OCI-LY1 (cell line): ENCODE measurements around the gene DOCK6.

Experiments used
- H2AFZ ChIP-seq: fragments of 200-600 bp; sonication (generic), shearing (Covaris generic); 2 replicates; pipeline ENCODE4 v1.6.0; 2014; ENCODE audit warnings: antibody characterized with exemption, mild to moderate bottlenecking, low read length
- H3F3A ChIP-seq: fragments of 200-600 bp; sonication (generic), shearing (Covaris generic); 2 replicates; pipeline ENCODE4 v1.6.0; 2014; ENCODE audit warnings: mild to moderate bottlenecking, antibody characterized with exemption, low read length, moderate library complexity; ENCODE audit not compliant: insufficient read depth
- H3K27ac ChIP-seq: fragments of 200-600 bp; sonication (generic); 2 replicates; pipeline ENCODE4 v1.5.1; 2014; ENCODE audit warnings: low read length, mixed run types, mild to moderate bottlenecking, low read depth; ENCODE audit not compliant: poor library complexity, severe bottlenecking
- H3K27me3 ChIP-seq: fragments of 200-600 bp; sonication (generic); 2 replicates; pipeline ENCODE4 v1.6.0; 2014; ENCODE audit warnings: antibody characterized with exemption, mild to moderate bottlenecking, low read length, moderate library complexity; ENCODE audit not compliant: insufficient read depth
- H3K36me3 ChIP-seq: fragments of 200-600 bp; sonication (generic); 2 replicates; pipeline ENCODE4 v1.6.1; 2014; ENCODE audit warnings: mild to moderate bottlenecking, antibody characterized with exemption, low read length, moderate library complexity, mixed read lengths; ENCODE audit not compliant: insufficient read depth
- H3K4me1 ChIP-seq: fragments of 200-600 bp; sonication (generic); 2 replicates; pipeline ENCODE4 v1.5.1; 2014; ENCODE audit warnings: mild to moderate bottlenecking, low read length, moderate library complexity; ENCODE audit not compliant: insufficient read depth, severe bottlenecking
- H3K4me2 ChIP-seq: fragments of 200-600 bp; sonication (generic), shearing (Covaris generic); 2 replicates; pipeline ENCODE4 v1.6.1; 2014; ENCODE audit warnings: low read length
- H3K4me3 ChIP-seq: fragments of 200-600 bp; sonication (generic); 2 replicates; pipeline ENCODE4 v1.5.1; 2014; ENCODE audit warnings: low read length, low read depth, mild to moderate bottlenecking, mixed read lengths; ENCODE audit not compliant: poor library complexity, severe bottlenecking
- H3K79me2 ChIP-seq: fragments of 200-600 bp; shearing (Covaris generic); 2 replicates; pipeline ENCODE4 v1.6.1; 2016; ENCODE audit warnings: mixed run types, low read length, mixed read lengths; ENCODE audit not compliant: insufficient read depth
- H3K9ac ChIP-seq: fragments of 200-600 bp; sonication (generic), shearing (Covaris generic); 2 replicates; pipeline ENCODE4 v1.6.1; 2014; ENCODE audit warnings: mild to moderate bottlenecking, low read length, mixed read lengths
- H3K9me2 ChIP-seq: fragments of 200-600 bp; sonication (generic), shearing (Covaris generic); 2 replicates; pipeline ENCODE4 v1.6.1; 2014; ENCODE audit warnings: low read depth, mild to moderate bottlenecking, low read length, mixed read lengths
- H3K9me3 ChIP-seq: fragments of 200-600 bp; shearing (Covaris generic); 2 replicates; pipeline ENCODE4 v1.6.1; 2014; ENCODE audit warnings: low read length, mixed read lengths
- H4K20me1 ChIP-seq: fragments of 200-600 bp; sonication (generic), shearing (Covaris generic); 2 replicates; pipeline ENCODE4 v1.6.0; 2016; ENCODE audit warnings: mild to moderate bottlenecking, low read length; ENCODE audit not compliant: insufficient read depth
- CTCF ChIP-seq: fragments of 200-600 bp; sonication (generic), shearing (Covaris generic); IDR thresholded peaks from 2 replicates; pipeline ENCODE4 v1.5.1; 2017; ENCODE audit warnings: mild to moderate bottlenecking, antibody characterized with exemption, low read length, moderate library complexity, mixed read lengths
- EZH2 ChIP-seq: fragments of 200-600 bp; sonication (generic), shearing (Covaris generic); IDR thresholded peaks from 2 replicates; pipeline ENCODE4 v1.8.0; 2017; ENCODE audit warnings: borderline replicate concordance, mixed run types, mild to moderate bottlenecking, antibody characterized with exemption, low read length, moderate library complexity, mixed read lengths

The DOCK6 gene

GRCh38 chr19:11204943-11205349 is 57.4 kb downstream of the DOCK6 start:
- TF ChIP-seq CTCF = no peak
- H3F3A ChIP-seq = 0 out of 2 replicates have a peak, but pooled peaks cover 3% of the 10 kb centered on the region
- no peaks in the 10 kb centered on the region for H3K79me2 ChIP-seq
- peak overlapping the region; percentile 87 for H3K27ac ChIP-seq
- H3K4me2 ChIP-seq = no peak overlapping the region; the same call in 1 of the 2 replicates
- H4K20me1 ChIP-seq = no peaks in the 10 kb centered on the region
- no peak overlapping the region for H2AFZ ChIP-seq
- H3K4me3 ChIP-seq = no peak overlapping the region
- H3K4me1 ChIP-seq = peaks cover 48% of the 10 kb centered on the region
- H3K9me3 ChIP-seq = no peaks in the 10 kb centered on the region
- peak overlapping the region; percentile 30; the same call in 1 of the 2 replicates for H3K9ac ChIP-seq
- H3K9me2 ChIP-seq = no peaks in the 10 kb centered on the region
- H3K27me3 ChIP-seq = no peaks in the 10 kb centered on the region
- H3K36me3 ChIP-seq = no peaks in the 10 kb centered on the region

GRCh38 chr19:11204076-11204602 is 58.2 kb downstream of the DOCK6 start:
- Histone ChIP-seq H3F3A (0 out of 2 replicates have a peak, but pooled peaks cover 3% of the 10 kb centered on the region), H3K27ac (peak overlapping the region; percentile 87), H3K4me2 (no peak overlapping the region)

GRCh38 chr19:11203194-11204075 is 58.9 kb downstream of the DOCK6 start:
- H3K9me2 ChIP-seq = no peaks in the 10 kb centered on the region
- no peak overlapping the region for H2AFZ ChIP-seq
- H3K9ac ChIP-seq = no peak overlapping the region
- no peaks in the 10 kb centered on the region for H3K79me2 ChIP-seq
- H3K9me3 ChIP-seq = no peaks in the 10 kb centered on the region
- no peaks in the 10 kb centered on the region for H3K27me3 ChIP-seq
- no peak overlapping the region for H3K4me2 ChIP-seq
- H3K4me3 ChIP-seq = no peak overlapping the region
- H3K27ac ChIP-seq = peak overlapping the region; percentile 87
- H3K4me1 ChIP-seq = peaks cover 63% of the 10 kb centered on the region
- no peaks in the 10 kb centered on the region for H4K20me1 ChIP-seq
- no peaks in the 10 kb centered on the region for H3K36me3 ChIP-seq
- 0 out of 2 replicates have a peak, but pooled peaks cover 3% of the 10 kb centered on the region for H3F3A ChIP-seq
- TF ChIP-seq EZH2 (no peak), CTCF (peak; percentile 78)

More at GRCh38 chr19:11204076-11204602, 58.2 kb downstream of the DOCK6 start:
- Histone ChIP-seq H3K9me2 (no peaks in the 10 kb centered on the region), H2AFZ (no peak overlapping the region), H3K9ac (no peak overlapping the region), H3K27me3 (no peaks in the 10 kb centered on the region), H3K36me3 (no peaks in the 10 kb centered on the region), H4K20me1 (no peaks in the 10 kb centered on the region), H3K9me3 (no peaks in the 10 kb centered on the region), H3K4me1 (peaks cover 56% of the 10 kb centered on the region), H3K79me2 (no peaks in the 10 kb centered on the region), H3K4me3 (no peak overlapping the region)
- no peak; the same call in 1 of the 2 replicates for TF ChIP-seq CTCF
- TF ChIP-seq EZH2 = no peak
